ENCODE results near the gene NOL3. TPM values are rescaled to one million over a fixed set of nuclear protein-coding genes. Genes with fewer than 3 reads are reported as not detected.

The NOL3 gene
- total RNA-seq, 4 donors from 2014 or later, result 64.3 to 116 (median 90.5) TPM

GRCh38 chr16:67166598-67167168 lies 3.7 kb upstream of the NOL3 start:
- peaks cover 74% of the 10 kb centered on the region for H3K4me1 ChIP-seq
- no peaks in the 10 kb centered on the region for H3K27me3 ChIP-seq
- no peak overlapping the region for H3K27ac ChIP-seq
- DNase-seq (ENCODE audit: low spot score in 2 of 2), result no peak
- 97% methylated on average over 3 of the region's 5 CpGs for WGBS
- H3K4me3 ChIP-seq, result no peak overlapping the region
- H3K36me3 ChIP-seq, result peaks cover 15% of the 10 kb centered on the region
- no peaks in the 10 kb centered on the region for H3K9me3 ChIP-seq
- TF ChIP-seq CTCF (IDR thresholded peaks at IDR 0.05), result no peak
- no peak for TF ChIP-seq POLR2AphosphoS5 (IDR thresholded peaks at IDR 0.05)
- TF ChIP-seq POLR2A (IDR thresholded peaks at IDR 0.05), result no peak
- no peak for TF ChIP-seq EP300 (IDR thresholded peaks at IDR 0.05)

GRCh38 chr16:67167588-67167987 lies 2.8 kb upstream of the NOL3 start:
- WGBS, result no CpG with 5 or more reads among the region's 7 CpGs
- H3K27me3 ChIP-seq, result no peaks in the 10 kb centered on the region
- H3K9me3 ChIP-seq, result no peaks in the 10 kb centered on the region
- H3K4me3 ChIP-seq, result no peak overlapping the region
- peaks cover 73% of the 10 kb centered on the region for H3K4me1 ChIP-seq
- H3K27ac ChIP-seq, result no peak overlapping the region
- no peak for DNase-seq (ENCODE audit: low spot score in 2 of 2)
- TF ChIP-seq EP300 (IDR thresholded peaks at IDR 0.05) (no peak), CTCF (IDR thresholded peaks at IDR 0.05) (no peak), POLR2AphosphoS5 (IDR thresholded peaks at IDR 0.05) (no peak), POLR2A (IDR thresholded peaks at IDR 0.05) (no peak)
- H3K36me3 ChIP-seq, result peaks cover 15% of the 10 kb centered on the region

- Histone ChIP-seq H3K36me3 (peaks cover 15% of the 10 kb centered on the region), H3K9me3 (no peaks in the 10 kb centered on the region), H3K4me3 (no peak overlapping the region), H3K27me3 (no peaks in the 10 kb centered on the region), H3K27ac (no peak overlapping the region), H3K4me1 (peaks cover 73% of the 10 kb centered on the region)
- 75% methylated on average over 2 of the region's 9 CpGs for WGBS
- TF ChIP-seq POLR2AphosphoS5 (IDR thresholded peaks at IDR 0.05) (no peak), CTCF (IDR thresholded peaks at IDR 0.05) (no peak), EP300 (IDR thresholded peaks at IDR 0.05) (no peak), POLR2A (IDR thresholded peaks at IDR 0.05) (no peak)
- DNase-seq (ENCODE audit: low spot score in 2 of 2), result no peak
These were observed 1.3 kb upstream of the NOL3 start for GRCh38 chr16:67169011-67169451.

GRCh38 chr16:67169642-67170167 lies 633 bp upstream of the NOL3 start:
- H3K4me1 ChIP-seq, result peaks cover 73% of the 10 kb centered on the region
- H3K9me3 ChIP-seq, result no peaks in the 10 kb centered on the region
- peak overlapping the region; percentile 94 for H3K27ac ChIP-seq
- WGBS, result 6% methylated on average over 21 of the region's 24 CpGs
- peaks cover 15% of the 10 kb centered on the region for H3K36me3 ChIP-seq
- H3K4me3 ChIP-seq, result peak overlapping the region; percentile 56
- no peak for DNase-seq (ENCODE audit: low spot score in 2 of 2)
- TF ChIP-seq EP300 (IDR thresholded peaks at IDR 0.05) (no peak), CTCF (IDR thresholded peaks at IDR 0.05) (peak; percentile 0 to 43), POLR2A (IDR thresholded peaks at IDR 0.05) (no peak)
- H3K27me3 ChIP-seq, result no peaks in the 10 kb centered on the region

- WGBS, result 30% methylated on average over 14 of the region's 14 CpGs
- DNase-seq (ENCODE audit: low spot score in 2 of 2), result no peak
- no peak for TF ChIP-seq CTCF (IDR thresholded peaks at IDR 0.05)
- no peak for TF ChIP-seq EP300 (IDR thresholded peaks at IDR 0.05)
- no peak for TF ChIP-seq POLR2AphosphoS5 (IDR thresholded peaks at IDR 0.05)
- TF ChIP-seq POLR2A (IDR thresholded peaks at IDR 0.05), result no peak
- peaks cover 66% of the 10 kb centered on the region for H3K4me1 ChIP-seq
- peak overlapping the region; percentile 94 for H3K27ac ChIP-seq
- H3K4me3 ChIP-seq, result peak overlapping the region; percentile 56
- H3K27me3 ChIP-seq, result no peaks in the 10 kb centered on the region
- no peaks in the 10 kb centered on the region for H3K9me3 ChIP-seq
- peaks cover 15% of the 10 kb centered on the region for H3K36me3 ChIP-seq
These were observed 761 bp downstream of the NOL3 start for GRCh38 chr16:67170949-67171649.

Data from suprapubic skin (tissue), 4 donors.